SK-N-MC (cell line): ENCODE data around the gene FAM50A.

ENCODE experiments used
- EZH2 ChIP-seq: fragments of 200-600 bp; sonication (generic); IDR thresholded peaks from one replicate; pipeline ENCODE4 v1.6.1; 2017; ENCODE audit warnings: antibody characterized with exemption
- FOXP2 ChIP-seq: optimal IDR thresholded peaks from 2 replicates; pipeline ENCODE3; 2011; ENCODE audit warnings: mild to moderate bottlenecking, moderate library complexity; ENCODE audit not compliant: insufficient read depth; ENCODE audit errors: extremely low read length, control extremely low read depth

- TF ChIP-seq EZH2 (no peak), FOXP2 (no peak)
Measured at GRCh38 chrX:154401918-154402621, 41.9 kb upstream of the FAM50A start.
